ENCODE results near the gene DIP2C. TPM values are rescaled to one million over a fixed set of nuclear protein-coding genes. Genes with fewer than 3 reads are reported as not detected.

The DIP2C gene
- total RNA-seq, 1 donor from 2014 or later = 23.1 TPM

DNA sequence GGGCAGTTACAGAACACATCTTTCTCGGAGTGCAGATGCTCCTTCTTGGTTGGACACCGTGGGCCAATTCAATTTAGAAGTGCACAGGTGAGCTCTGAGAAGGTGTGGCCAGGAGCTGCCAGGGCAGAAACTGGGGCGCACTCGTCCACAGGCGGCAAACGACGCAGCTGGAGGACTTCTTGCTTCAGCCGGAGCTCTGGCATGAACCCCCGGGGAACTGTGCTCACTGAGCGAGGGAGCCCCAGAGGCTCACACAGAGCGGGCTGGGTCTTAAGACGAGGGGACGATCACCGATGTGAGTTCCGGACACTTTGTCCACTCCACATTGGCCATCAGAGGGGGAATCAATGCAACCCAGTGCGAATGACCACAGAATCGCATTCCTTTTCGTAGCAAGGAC, 413.8 kb downstream of the DIP2C start:
- peaks cover 16% of the 10 kb centered on the region for H3K36me3 Mint-ChIP-seq
- H3K27me3 Mint-ChIP-seq = no peaks in the 10 kb centered on the region
- H3K9me3 Mint-ChIP-seq = no peaks in the 10 kb centered on the region
- peaks cover 3% of the 10 kb centered on the region for H3K4me1 Mint-ChIP-seq (ENCODE audit: unreplicated experiment)
- H3K4me3 Mint-ChIP-seq = no peak overlapping the region
- H3K27ac Mint-ChIP-seq = no peak overlapping the region
- DNase-seq (ENCODE audit: extremely low spot score, unreplicated experiment) = no peak
- no peak for TF ChIP-seq CTCF (conservative IDR thresholded peaks at IDR 0.05)

DNA sequence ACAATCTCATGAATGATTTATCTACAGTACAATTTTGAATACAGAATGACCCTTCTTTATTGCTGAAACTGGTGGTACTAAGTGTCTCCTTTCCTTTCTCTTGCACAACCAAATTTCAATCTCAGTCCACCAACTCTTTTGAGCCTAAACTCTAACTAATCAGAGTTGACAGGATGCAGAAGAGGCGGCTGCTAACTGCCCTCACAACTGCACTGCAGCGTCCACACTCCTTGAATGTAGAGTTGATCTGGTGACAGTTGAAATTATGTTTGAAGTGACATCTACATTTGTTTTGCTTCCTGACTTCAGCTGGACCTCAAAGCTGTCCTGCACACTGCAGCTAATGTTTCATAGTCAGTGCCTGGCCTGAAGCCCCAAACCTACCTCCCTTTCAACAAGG, 414.6 kb downstream of the DIP2C start:
- H3K4me3 Mint-ChIP-seq = no peak overlapping the region
- no peaks in the 10 kb centered on the region for H3K9me3 Mint-ChIP-seq
- no peak for DNase-seq (ENCODE audit: extremely low spot score, unreplicated experiment)
- H3K36me3 Mint-ChIP-seq = peaks cover 11% of the 10 kb centered on the region
- no peak overlapping the region for H3K27ac Mint-ChIP-seq
- peaks cover 3% of the 10 kb centered on the region for H3K4me1 Mint-ChIP-seq (ENCODE audit: unreplicated experiment)
- H3K27me3 Mint-ChIP-seq = no peaks in the 10 kb centered on the region
- TF ChIP-seq CTCF (conservative IDR thresholded peaks at IDR 0.05) = no peak

GRCh38 chr10:273088-273487, 416.4 kb downstream of the DIP2C start:
- Mint-ChIP-seq H3K9me3 (no peaks in the 10 kb centered on the region), H3K36me3 (peaks cover 11% of the 10 kb centered on the region), H3K27ac (no peak overlapping the region), H3K4me3 (no peak overlapping the region), H3K4me1 (ENCODE audit: unreplicated experiment) (peaks cover 3% of the 10 kb centered on the region), H3K27me3 (no peaks in the 10 kb centered on the region)
- no peak for TF ChIP-seq CTCF (conservative IDR thresholded peaks at IDR 0.05)
- DNase-seq (ENCODE audit: extremely low spot score, unreplicated experiment) = no peak

DNA sequence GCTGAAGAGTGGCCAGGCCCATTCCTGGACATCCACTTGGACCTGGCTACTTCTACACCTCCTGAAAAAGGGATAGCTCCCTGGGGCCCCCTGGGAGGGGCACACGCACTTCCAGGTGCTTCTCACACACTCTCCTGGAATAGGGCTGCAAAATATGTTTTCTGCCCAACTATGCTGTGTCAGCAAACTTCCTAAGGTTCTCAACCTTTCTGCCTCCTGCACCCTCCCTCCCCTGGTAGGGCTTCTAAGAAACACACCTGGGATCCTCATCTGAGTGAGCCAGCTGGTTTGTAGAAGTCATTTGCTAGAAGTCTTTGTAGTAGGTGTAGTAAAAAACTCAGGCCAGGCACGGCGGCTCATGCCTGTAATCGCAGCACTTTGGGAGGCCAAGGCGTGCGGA, 417.7 kb downstream of the DIP2C start:
- no peak for TF ChIP-seq CTCF (conservative IDR thresholded peaks at IDR 0.05)
- H3K4me1 Mint-ChIP-seq (ENCODE audit: unreplicated experiment) = peaks cover 3% of the 10 kb centered on the region
- peaks cover 5% of the 10 kb centered on the region for H3K36me3 Mint-ChIP-seq
- no peaks in the 10 kb centered on the region for H3K27me3 Mint-ChIP-seq
- no peak for DNase-seq (ENCODE audit: extremely low spot score, unreplicated experiment)
- H3K4me3 Mint-ChIP-seq = no peak overlapping the region
- H3K27ac Mint-ChIP-seq = no peak overlapping the region
- H3K9me3 Mint-ChIP-seq = no peaks in the 10 kb centered on the region

- DNase-seq (ENCODE audit: extremely low spot score, unreplicated experiment) = no peak
- Mint-ChIP-seq H3K9me3 (no peaks in the 10 kb centered on the region), H3K4me1 (ENCODE audit: unreplicated experiment) (peaks cover 3% of the 10 kb centered on the region), H3K4me3 (no peak overlapping the region), H3K27me3 (no peaks in the 10 kb centered on the region), H3K27ac (no peak overlapping the region), H3K36me3 (peaks cover 3% of the 10 kb centered on the region)
- TF ChIP-seq CTCF (conservative IDR thresholded peaks at IDR 0.05) = no peak
Observed at GRCh38 chr10:271201-271600, 418.3 kb downstream of the DIP2C start.

- no peak overlapping the region for H3K4me3 Mint-ChIP-seq
- no peaks in the 10 kb centered on the region for H3K27me3 Mint-ChIP-seq
- TF ChIP-seq CTCF (conservative IDR thresholded peaks at IDR 0.05) = no peak
- H3K9me3 Mint-ChIP-seq = no peaks in the 10 kb centered on the region
- DNase-seq (ENCODE audit: extremely low spot score, unreplicated experiment) = no peak
- H3K27ac Mint-ChIP-seq = no peak overlapping the region
- no peaks in the 10 kb centered on the region for H3K4me1 Mint-ChIP-seq (ENCODE audit: unreplicated experiment)
- no peaks in the 10 kb centered on the region for H3K36me3 Mint-ChIP-seq
Observed at GRCh38 chr10:269440-270074, 419.9 kb downstream of the DIP2C start.

All from type B pancreatic cell (in vitro differentiated cells).